Measurements from ENCODE around the gene DENND1C. TPM values are rescaled to one million over a fixed set of nuclear protein-coding genes. Genes with fewer than 3 reads are reported as not detected.
A peak's percentile ranks its signal among the peaks of the same experiment; 100 is the strongest.

Gene DENND1C
- total RNA-seq, 1 donor from 2014 or later, result 15.1 TPM

- no peaks in the 10 kb centered on the region for H3K4me1 ChIP-seq
- no peak overlapping the region for H3K27ac ChIP-seq
- TF ChIP-seq, protein P1, sequence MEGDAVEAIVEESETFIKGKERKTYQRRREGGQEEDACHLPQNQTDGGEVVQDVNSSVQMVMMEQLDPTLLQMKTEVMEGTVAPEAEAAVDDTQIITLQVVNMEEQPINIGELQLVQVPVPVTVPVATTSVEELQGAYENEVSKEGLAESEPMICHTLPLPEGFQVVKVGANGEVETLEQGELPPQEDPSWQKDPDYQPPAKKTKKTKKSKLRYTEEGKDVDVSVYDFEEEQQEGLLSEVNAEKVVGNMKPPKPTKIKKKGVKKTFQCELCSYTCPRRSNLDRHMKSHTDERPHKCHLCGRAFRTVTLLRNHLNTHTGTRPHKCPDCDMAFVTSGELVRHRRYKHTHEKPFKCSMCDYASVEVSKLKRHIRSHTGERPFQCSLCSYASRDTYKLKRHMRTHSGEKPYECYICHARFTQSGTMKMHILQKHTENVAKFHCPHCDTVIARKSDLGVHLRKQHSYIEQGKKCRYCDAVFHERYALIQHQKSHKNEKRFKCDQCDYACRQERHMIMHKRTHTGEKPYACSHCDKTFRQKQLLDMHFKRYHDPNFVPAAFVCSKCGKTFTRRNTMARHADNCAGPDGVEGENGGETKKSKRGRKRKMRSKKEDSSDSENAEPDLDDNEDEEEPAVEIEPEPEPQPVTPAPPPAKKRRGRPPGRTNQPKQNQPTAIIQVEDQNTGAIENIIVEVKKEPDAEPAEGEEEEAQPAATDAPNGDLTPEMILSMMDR (IDR thresholded peaks at IDR 0.05), result no peak
- H3K9me3 ChIP-seq, result no peaks in the 10 kb centered on the region
- H3K36me3 ChIP-seq, result no peaks in the 10 kb centered on the region
- no peak overlapping the region for H3K4me3 ChIP-seq
- intact Hi-C loops (cut with DNase I), result no loop called here
- H3K27me3 ChIP-seq (ENCODE audit: low read depth), result peaks cover 6% of the 10 kb centered on the region
- DNase-seq, result no peak
- no peak for ATAC-seq
These were observed 1.6 kb upstream of the DENND1C start for GRCh38 chr19:6483235-6483634.

DNA sequence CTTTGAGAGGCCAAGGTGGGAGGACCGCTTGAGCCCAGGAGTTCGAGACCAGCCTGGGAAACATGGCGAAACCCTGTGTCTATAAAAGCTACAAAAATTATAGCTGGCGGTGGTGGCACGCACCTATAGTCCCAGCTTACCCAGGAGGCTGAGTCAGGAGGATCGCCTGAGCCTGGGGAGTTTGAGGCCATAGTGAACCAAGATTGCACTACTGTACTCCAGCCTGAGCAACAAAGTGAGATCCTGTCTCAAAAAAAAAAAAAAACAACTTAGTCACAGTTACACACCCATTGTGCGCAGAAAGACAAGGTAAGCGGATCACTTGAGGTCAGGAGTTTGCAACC is 728 bp upstream of the DENND1C start:
- Histone ChIP-seq H3K9me3 (no peaks in the 10 kb centered on the region), H3K36me3 (no peaks in the 10 kb centered on the region), H3K27me3 (ENCODE audit: low read depth) (peaks cover 6% of the 10 kb centered on the region), H3K4me3 (no peak overlapping the region), H3K27ac (no peak overlapping the region), H3K4me1 (no peaks in the 10 kb centered on the region)
- DNase-seq, result no peak
- TF ChIP-seq, protein P1 (IDR thresholded peaks at IDR 0.05), result no peak
- intact Hi-C loops (cut with DNase I), result no loop called here
- no peak for ATAC-seq

DNA sequence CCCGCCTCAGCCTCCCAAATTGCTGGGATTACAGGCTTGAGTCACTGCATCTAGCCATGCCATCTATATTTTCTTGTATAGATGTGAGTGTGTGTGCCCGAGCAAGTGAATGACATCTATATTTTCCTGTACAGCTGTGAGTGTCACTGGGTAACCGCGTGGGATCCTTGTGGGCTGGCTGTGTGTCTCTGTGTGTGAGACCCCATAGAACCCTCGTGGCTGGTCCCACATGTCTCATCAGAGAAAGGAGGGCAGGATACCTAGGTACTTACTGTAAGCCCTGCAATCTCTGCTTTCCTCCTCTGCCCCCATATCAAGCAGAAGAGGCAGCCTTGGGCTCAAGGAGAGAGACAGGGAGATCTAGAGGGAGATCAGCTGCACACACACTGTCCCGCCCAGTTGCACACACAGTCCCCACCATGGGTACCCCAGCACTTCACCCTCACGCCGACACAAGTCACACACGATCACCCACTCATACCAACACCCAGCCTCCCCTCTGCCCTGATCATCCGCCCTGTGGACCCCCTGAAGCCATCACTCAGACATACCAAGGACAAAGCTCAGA is 655 bp downstream of the DENND1C start:
- peak overlapping the region; percentile 54 for H3K4me3 ChIP-seq
- H3K36me3 ChIP-seq, result no peaks in the 10 kb centered on the region
- H3K27me3 ChIP-seq (ENCODE audit: low read depth), result peaks cover 17% of the 10 kb centered on the region
- H3K27ac ChIP-seq, result peak overlapping the region; percentile 81
- DNase-seq, result no peak
- peaks cover 6% of the 10 kb centered on the region for H3K4me1 ChIP-seq
- TF ChIP-seq, protein P1 (IDR thresholded peaks at IDR 0.05), result no peak
- ATAC-seq, result no peak
- intact Hi-C loops (cut with DNase I), result no loop called here
- H3K9me3 ChIP-seq, result no peaks in the 10 kb centered on the region

- Histone ChIP-seq H3K36me3 (no peaks in the 10 kb centered on the region), H3K4me1 (peaks cover 13% of the 10 kb centered on the region), H3K27me3 (ENCODE audit: low read depth) (peaks cover 25% of the 10 kb centered on the region), H3K9me3 (no peaks in the 10 kb centered on the region), H3K4me3 (no peak overlapping the region), H3K27ac (no peak overlapping the region)
- intact Hi-C loops (cut with DNase I), result no loop called here
- TF ChIP-seq, protein P1 (IDR thresholded peaks at IDR 0.05), result no peak
- DNase-seq (no peak), ATAC-seq (no peak)
These were observed 1.7 kb downstream of the DENND1C start for GRCh38 chr19:6479836-6480398.

GRCh38 chr19:6478815-6479214 is 2.8 kb downstream of the DENND1C start:
- intact Hi-C loops (cut with DNase I), result no loop called here
- Histone ChIP-seq H3K9me3 (no peaks in the 10 kb centered on the region), H3K4me3 (no peak overlapping the region), H3K36me3 (no peaks in the 10 kb centered on the region), H3K27ac (no peak overlapping the region), H3K4me1 (peaks cover 13% of the 10 kb centered on the region), H3K27me3 (ENCODE audit: low read depth) (peaks cover 25% of the 10 kb centered on the region)
- ATAC-seq, result no peak
- TF ChIP-seq, protein P1 (IDR thresholded peaks at IDR 0.05), result no peak
- DNase-seq, result no peak
